Lower leg skin (tissue), 4 donors: ENCODE measurements around the gene CEACAM19. TPM values are rescaled to one million over a fixed set of nuclear protein-coding genes. Genes with fewer than 3 reads are reported as not detected.

Experiments used
- DNase-seq, 2 donors: peaks; one replicate each; pipeline ENCODE4 v3.0.0-alpha.2; 2019; ENCODE audit warnings: low spot score in 2 of 2
- H3K4me3 ChIP-seq: fragments of 200-600 bp; sonication (generic); 2 replicates; pipeline ENCODE4 v1.5.1; 2017; ENCODE audit warnings: mild to moderate bottlenecking, low read depth; ENCODE audit not compliant: poor library complexity, severe bottlenecking
- POLR2A ChIP-seq, 2 donors: fragments of 450-650 bp; IDR thresholded peaks; one replicate each; pipeline ENCODE4 v1.6.1; 2016 to 2017; ENCODE audit warnings: antibody characterized with exemption in 2 of 2, mild to moderate bottlenecking in 1 of 2, moderate library complexity in 1 of 2
- WGBS, 2 donors: methylation state at CpG; one replicate each; pipeline ENCODE4 v1.1.5; 2018; 5-methylcytosine and 5-hydroxymethylcytosine counted together
- intact Hi-C: fragments of 100-400 bp; cut with DNase I; formaldehyde crosslinking; loops from one replicate; pipeline ENCODE4 v1.15.0; 2023; ENCODE audit warnings: low total_unique reads
- total RNA-seq, 4 donors: library from RNA; depleted of rRNA; stranded (reverse); fragments of >200 nt; gene quantifications; one replicate each; pipeline ENCODE4 v1.1.0, GENCODE V29; 2016
- TF ChIP-seq, protein P1 (sequence below), 3 donors: fragments of 450-650 bp; IDR thresholded peaks; one replicate each; pipeline ENCODE4 v1.5.1; 2016; ENCODE audit warnings: antibody characterized with exemption in 3 of 3, mild to moderate bottlenecking in 3 of 3, moderate library complexity in 2 of 3

Gene CEACAM19
- total RNA-seq, 4 donors from 2014 or later = 5.4 to 10.2 (median 8.0) TPM

- H3K4me3 ChIP-seq = no peak overlapping the region
- 94 to 95% methylated on average over 3 of the region's 3 CpGs for WGBS, 2 donors
- no peak for DNase-seq
- intact Hi-C loops = no loop called here
- no peak for TF ChIP-seq POLR2A (IDR thresholded peaks at IDR 0.05)
- TF ChIP-seq, protein P1, sequence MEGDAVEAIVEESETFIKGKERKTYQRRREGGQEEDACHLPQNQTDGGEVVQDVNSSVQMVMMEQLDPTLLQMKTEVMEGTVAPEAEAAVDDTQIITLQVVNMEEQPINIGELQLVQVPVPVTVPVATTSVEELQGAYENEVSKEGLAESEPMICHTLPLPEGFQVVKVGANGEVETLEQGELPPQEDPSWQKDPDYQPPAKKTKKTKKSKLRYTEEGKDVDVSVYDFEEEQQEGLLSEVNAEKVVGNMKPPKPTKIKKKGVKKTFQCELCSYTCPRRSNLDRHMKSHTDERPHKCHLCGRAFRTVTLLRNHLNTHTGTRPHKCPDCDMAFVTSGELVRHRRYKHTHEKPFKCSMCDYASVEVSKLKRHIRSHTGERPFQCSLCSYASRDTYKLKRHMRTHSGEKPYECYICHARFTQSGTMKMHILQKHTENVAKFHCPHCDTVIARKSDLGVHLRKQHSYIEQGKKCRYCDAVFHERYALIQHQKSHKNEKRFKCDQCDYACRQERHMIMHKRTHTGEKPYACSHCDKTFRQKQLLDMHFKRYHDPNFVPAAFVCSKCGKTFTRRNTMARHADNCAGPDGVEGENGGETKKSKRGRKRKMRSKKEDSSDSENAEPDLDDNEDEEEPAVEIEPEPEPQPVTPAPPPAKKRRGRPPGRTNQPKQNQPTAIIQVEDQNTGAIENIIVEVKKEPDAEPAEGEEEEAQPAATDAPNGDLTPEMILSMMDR (IDR thresholded peaks at IDR 0.05) = no peak
Observed at GRCh38 chr19:44658069-44658733, 13.1 kb upstream of the CEACAM19 start.

DNA sequence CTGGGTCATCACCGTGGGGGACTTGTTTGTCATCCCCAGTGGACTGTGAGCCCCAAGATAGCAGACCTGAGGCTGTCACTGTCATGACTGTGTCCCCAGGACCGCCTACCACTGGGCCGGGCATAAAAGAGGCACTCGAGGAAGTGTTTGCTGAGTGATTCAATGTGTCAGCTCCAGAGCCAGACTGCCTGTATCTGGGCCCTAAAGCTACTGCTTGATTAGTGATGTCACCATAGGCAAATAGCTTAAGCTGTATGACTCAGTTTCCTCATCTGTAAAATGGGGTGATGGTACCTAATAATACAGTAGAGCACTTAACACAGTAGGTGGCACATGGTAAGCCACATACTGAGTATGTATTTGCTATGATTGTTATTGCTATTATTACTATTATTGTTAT lies 11.2 kb upstream of the CEACAM19 start:
- H3K4me3 ChIP-seq = no peak overlapping the region
- intact Hi-C loops = no loop called here
- WGBS, 2 donors = 91 to 97% methylated on average over 3 to 4 of the region's 4 CpGs
- TF ChIP-seq, protein P1 (IDR thresholded peaks at IDR 0.05) = no peak
- no peak for TF ChIP-seq POLR2A (IDR thresholded peaks at IDR 0.05)
- DNase-seq = no peak

DNA sequence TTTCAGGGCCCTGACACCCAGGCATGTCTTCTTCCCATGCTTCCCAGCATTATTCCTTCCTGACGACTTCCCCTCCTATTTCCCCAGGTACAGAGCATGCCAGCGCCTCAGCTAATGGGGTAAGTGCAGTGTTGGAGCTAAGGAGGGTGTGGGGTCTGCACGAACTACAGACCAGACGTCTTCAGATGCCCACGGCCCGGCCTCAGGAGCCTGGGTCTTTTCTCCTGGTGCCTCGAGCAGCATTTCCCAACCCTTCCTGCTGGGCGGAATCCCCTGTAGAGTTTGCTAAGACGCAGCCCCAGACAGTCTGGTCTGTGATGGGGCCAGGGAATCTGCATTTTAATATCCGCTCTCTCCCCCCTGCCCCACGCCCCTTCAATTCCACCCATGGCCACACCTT lies 10.1 kb upstream of the CEACAM19 start:
- intact Hi-C loops = no loop called here
- DNase-seq = no peak
- 89 to 91% methylated on average over 11 of the region's 11 CpGs for WGBS, 2 donors
- no peak overlapping the region for H3K4me3 ChIP-seq
- TF ChIP-seq, protein P1 (IDR thresholded peaks at IDR 0.05) = no peak
- TF ChIP-seq POLR2A (IDR thresholded peaks at IDR 0.05) = no peak

GRCh38 chr19:44661904-44662303 lies 9.4 kb upstream of the CEACAM19 start:
- WGBS, 2 donors = 60 to 63% methylated on average over 7 of the region's 7 CpGs
- DNase-seq = no peak
- TF ChIP-seq, protein P1 (IDR thresholded peaks at IDR 0.05) = no peak
- TF ChIP-seq POLR2A (IDR thresholded peaks at IDR 0.05) = no peak
- intact Hi-C loops = no loop called here
- no peak overlapping the region for H3K4me3 ChIP-seq

- 43 to 52% methylated on average over 7 of the region's 7 CpGs for WGBS, 2 donors
- no peak for DNase-seq
- no peak for TF ChIP-seq POLR2A (IDR thresholded peaks at IDR 0.05)
- TF ChIP-seq, protein P1 (IDR thresholded peaks at IDR 0.05) = no peak
- intact Hi-C loops = no loop called here
- H3K4me3 ChIP-seq = no peak overlapping the region
Observed at GRCh38 chr19:44662691-44663385, 8.4 kb upstream of the CEACAM19 start.
